HepG2 (cell line): Measurements from ENCODE around the gene SLC27A1. TPM values are rescaled to one million over a fixed set of nuclear protein-coding genes. Genes with fewer than 3 reads are reported as not detected.

Source experiments
- AKNA ChIP-seq: sonication (generic); formaldehyde crosslinking; IDR thresholded peaks from 2 replicates; pipeline ENCODE4 v1.4.0; 2020; ENCODE audit warnings: missing genetic modification reagents, borderline replicate concordance
- E2F1 ChIP-seq: sonication (generic); formaldehyde crosslinking; IDR thresholded peaks from 2 replicates; pipeline ENCODE4 v1.5.0; 2020; ENCODE audit warnings: missing genetic modification reagents
- EHMT2 ChIP-seq: fragments of 200-600 bp; sonication (generic); IDR thresholded peaks from 2 replicates; pipeline ENCODE4 v1.7.0; 2017; ENCODE audit warnings: antibody characterized with exemption, low read depth, low read length, borderline replicate concordance
- ELK4 ChIP-seq: sonication (generic); formaldehyde crosslinking; IDR thresholded peaks from 2 replicates; pipeline ENCODE4 v1.9.0; 2021; ENCODE audit warnings: missing genetic modification reagents, borderline replicate concordance
- ETV5 ChIP-seq: IDR thresholded peaks from 2 replicates; pipeline ENCODE4 v1.6.1; 2018; ENCODE audit warnings: missing biosample characterization, missing genetic modification reagents, inconsistent platforms, borderline replicate concordance
- FOXJ3 ChIP-seq: sonication (generic); formaldehyde crosslinking; IDR thresholded peaks from 2 replicates; pipeline ENCODE4 v1.4.0; 2020; ENCODE audit warnings: missing genetic modification reagents, mild to moderate bottlenecking, borderline replicate concordance
- FOXK1 ChIP-seq: sonication (generic); formaldehyde crosslinking; IDR thresholded peaks from 2 replicates; pipeline ENCODE4 v1.4.0; 2020; ENCODE audit warnings: low read depth, missing genetic modification reagents, borderline replicate concordance
- ISL2 ChIP-seq: sonication (generic); formaldehyde crosslinking; IDR thresholded peaks from 2 replicates; pipeline ENCODE4 v1.5.0; 2020; ENCODE audit warnings: missing genetic modification reagents
- KLF12 ChIP-seq: sonication (generic); formaldehyde crosslinking; IDR thresholded peaks from 2 replicates; pipeline ENCODE4 v1.4.0; 2020; ENCODE audit warnings: missing genetic modification reagents, borderline replicate concordance
- MXD3 ChIP-seq: IDR thresholded peaks from 2 replicates; pipeline ENCODE4 v1.6.1; 2016; ENCODE audit warnings: mild to moderate bottlenecking, missing biosample characterization, missing genetic modification reagents
- SNAPC5 ChIP-seq: sonication (generic); formaldehyde crosslinking; IDR thresholded peaks from 2 replicates; pipeline ENCODE4 v1.8.1; 2023; ENCODE audit warnings: mild to moderate bottlenecking, missing genetic modification reagents, borderline replicate concordance
- TAF15 ChIP-seq: fragments of 200-400 bp; formaldehyde crosslinking; IDR thresholded peaks from one replicate; pipeline ENCODE4 v1.6.1; 2018; ENCODE audit warnings: mild to moderate bottlenecking, low read depth, low read length; ENCODE audit not compliant: poor library complexity, severe bottlenecking
- TBX3 ChIP-seq: fragments of 450-650 bp; IDR thresholded peaks from 2 replicates; pipeline ENCODE4 v1.6.1; 2017; ENCODE audit warnings: antibody characterized with exemption, mild to moderate bottlenecking, inconsistent platforms, borderline replicate concordance
- THAP11 ChIP-seq: IDR thresholded peaks from 2 replicates; pipeline ENCODE4 v1.6.1; 2016; ENCODE audit warnings: missing biosample characterization, missing genetic modification reagents
- TOPORS ChIP-seq: sonication (generic); formaldehyde crosslinking; IDR thresholded peaks from 2 replicates; pipeline ENCODE4 v1.8.0; 2023; ENCODE audit warnings: mild to moderate bottlenecking, missing genetic modification reagents
- TRAFD1 ChIP-seq: sonication (generic); formaldehyde crosslinking; IDR thresholded peaks from 2 replicates; pipeline ENCODE4 v1.5.1; 2020; ENCODE audit warnings: missing genetic modification reagents, mild to moderate bottlenecking, borderline replicate concordance
- YY1 ChIP-seq: IDR thresholded peaks from 2 replicates; pipeline ENCODE4 v1.6.1; 2011; ENCODE audit warnings: low read length, low read depth, moderate library complexity, mild to moderate bottlenecking; ENCODE audit not compliant: insufficient read depth, insufficient replicate concordance
- ZMAT3 ChIP-seq: sonication (generic); formaldehyde crosslinking; conservative IDR thresholded peaks from 2 replicates; pipeline ENCODE4 v1.7.0; 2021; ENCODE audit warnings: missing genetic modification reagents
- ZNF12 ChIP-seq: sonication (generic); formaldehyde crosslinking; IDR thresholded peaks from 2 replicates; pipeline ENCODE4 v1.5.0; 2020; ENCODE audit warnings: missing genetic modification reagents
- ZNF614 ChIP-seq: IDR thresholded peaks from 2 replicates; pipeline ENCODE4 v1.6.1; 2018; ENCODE audit warnings: missing biosample characterization, missing genetic modification reagents, inconsistent platforms, borderline replicate concordance
- polyA plus RNA-seq, 8 experiments: library from polyadenylated mRNA; depleted of rRNA in 3 of 8; stranded (reverse) in 7 of 8; unstranded in 1 of 8; fragments of >200 nt; fragmentation: Illumina TruSeq in 4 of 8; extraction: Trizol in 4 of 8; gene quantifications; 2 replicates each; pipeline versions ENCODE4 v1.2.1 to v1.2.3, GENCODE V29; 2011 to 2016; ENCODE audit warnings: low read depth in 4 of 8, missing spikeins in 1 of 8, mixed read lengths in 1 of 8; ENCODE audit not compliant: insufficient read depth in 1 of 8
- total RNA-seq, 5 experiments: library from RNA; depleted of rRNA; stranded (reverse); fragments of >200 nt; fragmentation: Illumina TruSeq; extraction: Trizol; gene quantifications; 2 replicates each; pipeline ENCODE4 v1.2.3, GENCODE V29; 2016; ENCODE audit warnings: low read depth in 1 of 5

Gene SLC27A1
- total and polyA plus RNA-seq, 2 of the 13 experiments (the other 11 are each of a cell fraction or from before 2014, with no cell fraction given), result 4.1 to 8.8 TPM

GRCh38 chr19:17555480-17555928 lies 85.2 kb downstream of the SLC27A1 start, which contains the start of gene COLGALT1 (continued):
- TF ChIP-seq E2F1 (CRISPR knock-in tag) (0 out of 2 replicates have a peak, but pooled peaks have one; percentile 25), FOXK1 (CRISPR knock-in tag) (no peak), TRAFD1 (CRISPR knock-in tag) (no peak), ISL2 (CRISPR knock-in tag) (no peak), SNAPC5 (CRISPR knock-in tag) (no peak), TBX3 (no peak), TAF15 (no peak), ZNF12 (no peak), THAP11 (CRISPR knock-in tag) (peak; percentile 33; the same call in 1 of the 2 replicates), EHMT2 (no peak), AKNA (CRISPR knock-in tag) (no peak), KLF12 (CRISPR knock-in tag) (no peak), ZNF614 (CRISPR knock-in tag) (no peak), ELK4 (CRISPR knock-in tag) (no peak), TOPORS (CRISPR knock-in tag) (no peak), ETV5 (no peak; the same call in 1 of the 2 replicates), ZMAT3 (0 out of 2 replicates have a peak, but pooled peaks have one; percentile 34), FOXJ3 (no peak), MXD3 (no peak), YY1 (peak; percentile 68)
